Measurements from ENCODE around the gene PAX5. TPM values are rescaled to one million over a fixed set of nuclear protein-coding genes. Genes with fewer than 3 reads are reported as not detected.

PAX5 gene
- total RNA-seq, 1 experiment from 2014 or later, result 0.03 TPM

DNA sequence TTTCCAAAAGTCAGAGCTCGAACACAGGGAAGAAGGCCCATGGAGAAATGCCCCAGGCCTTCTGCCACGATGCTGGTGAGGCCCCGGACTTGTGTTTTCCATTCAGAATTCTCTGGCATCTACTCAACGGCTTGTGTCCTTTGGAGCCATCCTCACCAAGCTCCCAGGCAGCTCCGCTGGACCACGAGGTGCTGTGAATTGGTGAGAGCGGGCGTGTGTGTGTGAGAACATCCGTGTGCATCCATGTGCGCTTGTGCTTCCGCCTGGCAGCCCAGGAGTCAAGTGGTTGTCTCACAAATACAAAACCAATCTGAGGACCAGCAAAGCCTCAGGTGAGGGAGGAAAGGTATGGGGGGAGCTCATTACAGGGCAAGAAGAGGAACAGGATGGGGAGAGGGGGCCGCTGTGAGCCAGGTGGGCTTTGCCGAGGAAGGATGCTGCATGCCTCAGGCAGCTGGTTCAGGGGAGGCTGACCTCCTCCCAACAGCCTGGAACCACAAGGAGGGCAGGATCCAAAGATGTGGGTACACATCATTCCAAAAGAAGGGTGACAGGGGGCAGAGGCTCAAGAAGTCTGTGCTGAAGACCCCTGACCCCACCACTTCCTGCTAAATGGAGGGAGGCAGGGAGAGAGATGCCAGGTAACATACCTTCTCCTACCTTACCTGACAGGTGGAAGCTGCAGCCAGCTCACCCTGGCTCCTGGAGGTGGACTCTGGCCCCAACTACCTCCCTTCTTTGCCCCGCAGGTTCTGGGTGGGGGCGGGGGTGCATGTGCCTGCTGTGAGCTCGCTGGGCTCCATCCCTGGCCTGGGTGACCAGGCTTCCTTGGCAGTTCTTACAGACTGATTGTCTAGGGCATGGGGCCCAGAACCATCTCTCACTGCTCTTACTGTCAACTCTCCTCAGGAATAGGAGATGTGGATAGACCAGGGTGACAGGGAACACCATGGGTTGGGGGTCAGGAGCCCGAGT, 196.3 kb downstream of the PAX5 start:
- DNase-seq (ENCODE audit: low spot score), result no peak

DNA sequence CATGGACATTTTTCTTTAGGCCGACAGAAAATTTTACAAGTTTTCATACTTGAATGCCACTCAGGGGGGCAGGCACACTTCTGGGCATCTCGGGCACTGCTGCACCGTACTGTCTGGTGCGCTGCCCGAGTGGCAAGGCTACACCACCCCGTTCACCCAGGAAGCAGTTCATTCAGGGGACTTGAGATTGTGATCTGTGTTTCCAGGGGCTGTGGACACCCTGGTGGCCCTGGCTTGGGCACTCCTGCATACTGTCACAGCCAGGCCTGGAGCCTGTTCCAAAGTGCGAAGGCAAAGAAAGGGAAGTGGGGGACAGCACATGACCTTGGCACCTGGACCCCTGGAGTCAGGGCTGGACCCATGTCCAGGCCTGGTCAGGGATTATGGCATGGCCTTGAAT, 197.6 kb downstream of the PAX5 start:
- no peak for DNase-seq (ENCODE audit: low spot score)

DNA sequence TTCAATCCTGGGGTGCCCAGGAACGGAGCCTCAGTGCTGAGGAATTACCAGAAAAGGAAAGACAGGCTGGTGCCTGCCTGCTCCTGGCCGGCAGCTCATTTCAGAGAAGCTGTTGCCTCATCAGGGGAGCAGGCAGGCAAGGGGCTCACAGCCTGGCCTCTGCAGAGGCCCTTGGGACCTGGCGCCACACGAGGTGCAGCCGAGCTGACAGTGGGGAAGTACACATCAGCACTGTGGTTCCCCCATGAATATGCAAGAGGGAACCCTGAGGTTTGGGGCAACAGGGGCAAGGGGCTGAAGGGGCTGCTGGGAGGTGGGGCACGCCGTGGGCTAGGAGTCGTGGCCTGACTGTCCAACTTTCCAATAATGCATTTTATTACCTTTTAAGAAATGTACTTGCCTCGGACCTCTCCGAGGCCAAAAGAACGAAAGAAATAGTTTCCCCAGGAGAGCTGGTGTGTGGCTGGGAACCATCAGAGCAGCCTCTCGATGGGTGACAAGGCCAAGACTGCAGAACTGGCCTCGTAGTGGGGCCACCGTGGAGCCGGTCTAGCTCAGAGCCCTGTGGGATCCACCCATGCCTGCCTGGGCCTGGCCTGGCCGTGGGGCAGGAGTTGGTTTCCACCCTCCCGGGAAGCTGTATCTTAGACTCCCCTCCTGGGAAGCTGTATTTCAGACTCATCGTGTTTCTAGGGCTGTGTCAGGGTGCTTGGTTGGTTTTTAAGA, 198.6 kb downstream of the PAX5 start:
- DNase-seq (ENCODE audit: low spot score), result no peak

DNA sequence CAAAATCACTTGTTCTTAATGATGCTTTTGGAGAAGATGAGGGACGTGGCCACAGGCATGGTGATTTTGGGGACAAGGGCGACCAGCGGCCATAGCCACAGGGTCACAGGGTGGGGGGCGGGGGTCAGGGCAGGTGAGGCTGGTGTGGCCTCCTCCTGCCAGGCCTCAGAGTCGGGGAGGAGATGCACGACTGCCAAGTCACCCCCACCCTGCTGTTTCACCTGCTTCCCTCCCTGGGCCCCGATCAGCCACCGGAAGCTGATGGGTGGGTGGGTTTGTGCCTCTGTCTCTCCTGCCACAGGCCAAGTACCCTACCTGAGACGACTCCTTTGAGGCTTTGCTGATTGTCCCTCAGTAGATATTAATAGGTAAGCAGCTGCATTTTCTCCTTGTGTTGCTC, 199.3 kb downstream of the PAX5 start:
- DNase-seq (ENCODE audit: low spot score), result no peak

DNA sequence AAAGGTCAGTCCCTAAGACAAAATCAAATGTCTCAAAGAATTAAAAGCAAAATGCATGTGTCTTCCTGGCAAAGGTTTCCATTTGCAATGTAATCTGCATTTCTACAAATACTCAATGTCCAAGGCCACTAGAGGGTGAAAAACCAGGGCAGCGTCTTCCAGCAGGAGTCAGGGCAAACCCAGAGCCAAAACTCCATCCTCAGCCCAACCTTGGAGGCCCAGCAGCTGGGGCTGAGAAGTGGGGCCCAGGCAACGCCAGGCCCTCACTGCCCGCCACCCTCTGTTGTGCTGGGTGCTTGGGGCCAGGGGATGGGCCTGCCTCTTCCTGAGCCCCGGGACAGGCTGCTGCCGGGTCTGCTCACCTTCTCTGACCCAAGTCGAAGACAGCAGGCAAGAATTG, 200.1 kb downstream of the PAX5 start:
- DNase-seq (ENCODE audit: low spot score), result no peak

DNA sequence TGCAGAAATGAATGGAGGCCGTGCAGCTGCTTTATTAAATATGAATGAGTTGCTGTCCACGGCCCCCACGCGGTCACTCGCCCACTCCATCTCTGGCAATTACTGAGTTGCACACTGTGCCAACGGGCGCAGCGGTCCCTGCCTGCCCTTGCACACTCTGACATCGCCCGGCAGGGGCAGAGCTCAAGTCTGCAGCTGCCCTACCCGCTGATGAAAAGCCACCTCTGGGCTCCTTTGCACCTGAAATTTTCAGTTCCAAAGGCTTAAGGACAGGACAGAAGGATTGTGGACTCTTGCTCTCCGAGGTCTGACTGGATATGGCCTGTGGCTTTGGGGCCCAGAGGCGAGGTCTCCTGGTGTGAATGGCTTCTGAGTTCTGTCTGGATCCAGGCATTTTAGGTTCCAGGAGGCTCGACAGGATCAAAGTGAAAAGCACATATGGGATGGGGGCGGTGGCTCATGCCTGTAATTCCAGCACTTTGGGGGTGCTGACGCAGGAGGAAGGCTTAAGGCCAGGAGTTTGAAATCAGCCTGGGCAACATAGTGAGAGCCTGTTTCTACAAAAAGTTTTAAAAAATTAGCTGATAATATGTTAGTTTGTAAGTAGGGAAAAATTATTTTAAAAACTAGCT, 201.8 kb downstream of the PAX5 start:
- no peak for DNase-seq (ENCODE audit: low spot score)

DNA sequence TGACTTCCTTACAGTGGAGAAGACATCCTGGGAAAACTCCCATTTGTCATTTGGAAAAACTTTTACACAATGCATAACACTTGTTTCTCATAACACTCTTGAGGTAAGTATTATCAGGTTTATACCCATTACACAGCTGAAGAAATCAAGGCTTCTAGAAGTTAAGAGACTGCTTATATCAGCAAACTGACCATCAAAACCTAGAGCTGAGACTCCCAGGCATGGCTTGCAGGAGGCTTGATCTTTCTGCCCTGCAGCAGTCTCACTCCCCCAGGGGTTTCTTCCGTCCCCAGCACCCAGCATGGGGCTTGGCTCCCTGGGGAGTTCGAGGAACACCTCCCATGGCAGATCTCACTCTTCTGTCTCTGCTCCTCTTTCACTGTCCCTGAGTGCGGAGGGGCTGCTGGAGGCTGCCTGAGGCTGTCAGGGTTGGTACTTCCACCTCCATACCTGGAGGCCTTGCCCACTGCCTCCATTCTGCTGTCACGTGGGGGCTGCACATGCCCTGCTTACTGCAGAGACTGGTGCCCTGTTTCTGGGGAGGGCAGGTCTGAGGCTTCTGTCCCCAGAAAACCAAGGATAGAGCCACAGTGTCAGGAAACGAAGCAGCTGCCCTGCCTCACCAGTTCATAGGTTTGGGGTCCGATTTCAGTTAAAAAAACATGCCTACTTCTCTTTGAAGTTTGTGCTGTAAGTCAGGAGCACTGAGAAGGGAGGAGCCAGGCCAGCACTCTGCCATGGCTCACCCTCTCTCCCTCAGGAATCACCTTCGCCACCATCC, 202.5 kb downstream of the PAX5 start:
- no peak for DNase-seq (ENCODE audit: low spot score)

DNA sequence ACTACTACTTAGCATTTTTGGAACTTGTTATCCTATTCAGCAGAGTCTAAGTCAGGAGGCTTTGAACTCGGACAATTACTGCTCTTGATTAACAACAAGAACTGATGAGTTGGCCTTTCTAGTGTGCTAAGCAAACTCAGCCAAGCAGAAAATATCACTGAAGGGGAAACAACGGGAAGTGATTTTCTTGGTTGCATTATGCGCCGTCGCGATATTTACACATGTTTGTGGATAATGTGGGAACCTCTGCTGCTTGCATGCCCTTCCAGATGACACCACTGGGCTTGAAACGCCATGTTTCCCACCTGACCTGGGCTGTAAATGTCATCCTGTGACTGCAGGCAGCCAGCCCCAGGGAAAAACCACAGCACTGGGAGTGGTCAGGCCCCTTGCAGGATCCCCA, 205.5 kb downstream of the PAX5 start:
- no peak for DNase-seq (ENCODE audit: low spot score)

DNA sequence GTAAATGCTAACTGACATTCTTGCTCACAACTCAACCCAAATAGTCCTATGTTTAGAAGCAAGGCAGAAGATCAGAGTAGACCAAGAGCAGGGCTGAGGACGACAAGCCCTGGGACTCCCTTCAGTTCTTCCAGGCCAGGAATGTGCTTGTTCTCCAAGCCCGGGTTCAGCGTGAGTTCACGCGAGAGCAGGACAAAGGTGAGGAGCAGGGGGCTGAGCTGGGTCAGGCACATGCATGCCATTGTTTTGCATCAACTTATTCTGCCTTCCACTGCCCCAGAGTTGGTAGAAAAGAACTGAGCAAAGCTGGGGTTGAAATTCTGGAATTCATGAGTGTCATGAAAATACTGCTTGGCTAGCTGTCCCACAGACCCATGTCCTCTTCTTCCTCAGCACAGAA, 206.5 kb downstream of the PAX5 start:
- no peak for DNase-seq (ENCODE audit: low spot score)

DNA sequence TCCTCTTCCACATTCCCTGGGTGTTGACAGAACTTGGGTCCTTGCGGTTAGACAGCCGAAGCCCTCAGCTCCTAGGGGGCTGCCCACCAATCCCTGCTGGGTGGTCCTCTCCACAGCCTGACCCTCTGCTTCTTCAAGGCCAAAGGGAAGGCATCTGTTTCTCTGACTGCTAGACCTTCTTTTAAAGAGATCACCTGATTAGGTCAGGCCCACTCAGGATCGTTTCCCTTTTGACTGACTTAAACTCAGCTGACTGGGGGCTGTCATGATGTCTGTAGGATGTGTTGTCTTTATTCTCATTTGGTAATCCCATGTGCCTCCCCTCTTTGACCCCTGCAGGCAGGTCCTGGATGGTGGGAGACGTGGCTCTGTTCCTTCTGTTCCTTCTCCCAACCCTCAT, 207.5 kb downstream of the PAX5 start:
- DNase-seq (ENCODE audit: low spot score), result no peak

DNA sequence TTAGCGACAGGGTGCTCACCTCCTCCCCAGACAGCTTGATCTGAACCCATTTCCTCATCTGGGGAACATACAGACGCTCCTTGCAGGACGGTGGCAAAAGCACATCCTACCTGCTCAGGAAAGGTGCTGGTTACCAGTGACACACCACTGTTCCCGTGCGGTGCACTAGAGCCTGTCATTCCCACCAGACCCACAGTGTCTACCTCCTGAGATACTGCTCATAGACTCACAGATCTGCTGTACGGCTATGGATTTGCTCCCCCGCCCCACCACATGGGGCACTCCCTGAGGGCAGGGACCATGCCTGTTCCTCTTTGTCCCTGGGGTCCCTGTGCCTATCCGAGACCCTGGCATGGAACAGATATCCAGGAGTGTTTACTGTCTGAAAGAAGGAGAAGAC, 208.9 kb downstream of the PAX5 start:
- DNase-seq (ENCODE audit: low spot score), result no peak

DNA sequence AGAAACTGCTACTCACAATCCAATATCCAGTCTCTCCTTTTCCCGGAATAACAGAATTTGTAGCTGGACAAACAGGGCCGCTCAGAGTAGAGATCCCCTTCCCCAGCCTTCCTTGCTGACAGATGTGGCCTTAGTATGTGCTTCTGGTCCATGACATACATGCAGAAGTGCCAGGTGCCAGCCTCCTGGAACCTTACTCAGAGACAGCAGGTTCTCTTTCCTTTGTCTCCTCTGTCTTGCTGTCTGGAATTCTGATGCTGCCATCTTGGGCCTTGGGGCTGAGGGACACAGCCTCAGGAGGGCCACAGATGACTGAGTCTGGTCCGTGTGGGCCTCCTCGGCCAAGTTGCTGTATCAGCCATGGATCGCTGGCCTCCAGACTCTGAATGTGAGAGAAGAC, 210.1 kb downstream of the PAX5 start:
- DNase-seq (ENCODE audit: low spot score), result no peak

DNA sequence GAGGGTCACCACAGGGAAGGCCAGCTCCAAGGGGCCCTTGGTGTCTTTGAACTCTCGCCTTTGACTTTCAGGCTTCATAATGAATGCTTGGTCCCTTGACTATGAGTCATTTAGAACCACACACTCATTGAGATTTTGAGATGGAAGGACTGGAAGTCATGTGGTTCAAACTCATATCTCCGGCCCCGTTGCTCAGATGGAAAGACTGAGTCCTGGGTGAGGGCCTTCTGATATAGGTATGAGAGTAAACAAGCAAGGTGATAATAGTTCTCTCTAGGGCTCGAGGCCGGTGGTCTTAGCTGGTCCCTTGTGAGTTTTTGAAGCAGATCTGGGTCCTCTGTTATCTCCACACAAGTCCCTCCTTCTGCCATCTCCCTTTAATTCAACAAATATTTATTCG, 210.6 kb downstream of the PAX5 start:
- DNase-seq (ENCODE audit: low spot score), result no peak

DNA sequence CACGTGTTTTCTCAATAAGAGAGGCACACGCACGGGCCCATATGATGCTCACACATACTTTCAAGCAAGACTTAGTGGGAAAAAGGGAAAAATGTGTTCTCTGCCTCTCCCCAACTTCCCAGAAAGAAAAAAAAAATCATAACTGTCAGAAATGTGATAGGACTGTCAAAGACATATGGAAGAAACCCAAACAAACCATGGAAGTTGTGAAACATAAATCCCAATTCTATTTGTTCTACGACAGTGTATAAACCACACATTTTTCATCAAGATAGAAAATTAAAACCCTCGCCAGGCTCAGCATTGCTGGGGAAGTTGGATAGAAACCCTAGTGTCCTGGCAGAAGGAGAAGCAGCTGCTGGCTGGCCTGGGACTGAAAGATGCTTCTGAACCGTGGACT, 211.9 kb downstream of the PAX5 start:
- no peak for DNase-seq (ENCODE audit: low spot score)

DNA sequence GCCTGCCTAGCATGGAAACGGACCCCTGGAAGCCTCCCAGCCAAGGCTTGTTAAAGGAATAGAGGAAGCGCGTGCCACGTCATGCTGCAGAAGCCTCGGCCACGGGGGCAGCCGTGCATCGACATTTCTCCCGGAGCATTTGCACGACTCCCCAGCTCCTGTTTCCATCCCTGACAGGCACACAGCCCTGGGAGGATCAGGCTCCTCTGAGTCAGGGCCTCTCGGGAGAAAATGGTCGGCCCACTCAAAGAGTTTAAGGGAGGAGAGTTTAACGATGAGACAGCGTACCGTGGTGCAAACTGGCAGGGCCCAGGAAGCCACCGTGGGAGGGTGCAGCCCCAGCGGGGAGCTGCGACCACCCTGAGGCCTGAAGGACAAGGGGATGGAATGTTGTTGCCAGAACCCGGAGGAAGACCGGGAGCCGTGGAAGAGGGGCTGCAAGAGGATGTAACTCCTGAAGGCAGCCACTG, 213.6 kb downstream of the PAX5 start:
- DNase-seq (ENCODE audit: low spot score), result no peak

DNA sequence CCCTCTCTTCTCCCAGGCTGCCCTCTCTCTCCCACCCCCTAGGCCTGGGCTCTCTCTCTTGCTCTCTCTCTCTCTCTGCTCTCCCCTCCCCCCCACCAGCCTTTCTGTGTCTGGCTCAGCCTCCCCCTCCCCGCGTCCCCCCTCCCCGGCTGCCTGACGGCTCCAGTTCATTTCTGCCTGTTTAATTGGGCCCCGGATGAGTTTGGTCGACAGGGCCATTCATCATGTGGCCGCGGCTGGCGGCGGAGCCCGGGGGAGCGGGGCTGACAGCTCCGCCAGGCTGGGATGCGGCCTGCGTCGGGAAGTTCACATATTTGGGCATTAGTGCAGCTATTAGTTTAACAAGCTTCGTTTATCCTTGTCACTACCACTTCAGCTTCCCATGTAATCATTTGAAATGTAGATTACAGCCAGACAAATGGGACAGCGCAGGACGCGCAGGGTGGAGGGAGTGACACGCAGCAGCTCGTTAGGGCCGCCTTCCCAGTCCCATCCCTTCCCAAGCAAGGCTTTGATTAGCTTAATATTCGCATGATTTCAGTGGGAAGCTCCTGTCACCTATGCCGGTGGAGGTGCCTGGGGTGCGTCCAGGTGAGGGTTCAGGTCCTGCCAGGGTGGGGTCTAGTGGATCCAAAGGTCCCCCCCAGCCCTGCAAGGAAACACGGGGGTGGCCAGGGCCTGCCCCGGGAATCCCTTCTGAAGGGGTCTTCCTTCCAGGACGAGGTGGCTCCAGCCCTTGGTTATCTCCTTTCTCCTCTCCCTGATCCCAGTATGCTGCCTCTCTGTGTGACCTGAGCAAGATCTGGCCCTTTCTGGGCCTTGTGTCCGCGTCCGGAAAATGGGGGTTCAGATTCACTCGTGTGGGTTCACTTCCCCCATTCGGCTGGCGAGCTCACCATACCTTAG, 214.8 kb downstream of the PAX5 start:
- DNase-seq (ENCODE audit: low spot score), result no peak

DNA sequence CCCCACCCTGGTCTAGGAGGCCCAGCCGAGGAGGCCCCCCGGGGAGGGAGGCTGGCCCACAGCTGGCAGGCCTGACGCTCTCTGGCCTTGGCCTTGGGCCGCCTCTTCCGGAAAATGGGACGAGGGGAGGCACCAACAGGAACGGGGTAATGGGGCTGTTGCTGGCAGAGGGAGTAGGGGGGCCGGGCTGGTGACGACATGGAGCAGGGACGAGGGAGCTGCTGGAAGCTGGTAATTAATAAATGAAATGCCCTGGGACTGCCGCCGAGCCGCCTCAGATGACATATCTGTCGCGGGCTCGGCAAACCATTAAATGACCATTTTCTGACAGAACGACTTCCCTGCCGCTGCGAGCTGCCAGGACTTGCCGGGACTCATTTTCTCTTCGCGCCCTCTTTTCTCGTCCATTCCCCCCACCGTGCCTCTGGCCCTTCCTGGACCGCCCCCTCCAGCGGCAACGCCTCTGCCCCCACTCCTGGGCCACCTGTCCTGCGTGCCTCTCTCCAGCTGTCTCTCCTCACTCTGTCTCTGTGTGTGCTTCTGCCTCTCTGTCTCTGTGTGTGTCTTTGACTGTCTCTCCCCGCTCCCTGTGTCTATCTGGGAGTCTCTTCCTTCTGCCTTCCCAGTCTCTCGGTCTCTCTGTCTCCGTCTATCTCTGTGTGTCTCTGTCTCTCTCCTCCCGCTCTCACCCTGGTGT, 215.7 kb downstream of the PAX5 start:
- DNase-seq (ENCODE audit: low spot score), result no peak

DNA sequence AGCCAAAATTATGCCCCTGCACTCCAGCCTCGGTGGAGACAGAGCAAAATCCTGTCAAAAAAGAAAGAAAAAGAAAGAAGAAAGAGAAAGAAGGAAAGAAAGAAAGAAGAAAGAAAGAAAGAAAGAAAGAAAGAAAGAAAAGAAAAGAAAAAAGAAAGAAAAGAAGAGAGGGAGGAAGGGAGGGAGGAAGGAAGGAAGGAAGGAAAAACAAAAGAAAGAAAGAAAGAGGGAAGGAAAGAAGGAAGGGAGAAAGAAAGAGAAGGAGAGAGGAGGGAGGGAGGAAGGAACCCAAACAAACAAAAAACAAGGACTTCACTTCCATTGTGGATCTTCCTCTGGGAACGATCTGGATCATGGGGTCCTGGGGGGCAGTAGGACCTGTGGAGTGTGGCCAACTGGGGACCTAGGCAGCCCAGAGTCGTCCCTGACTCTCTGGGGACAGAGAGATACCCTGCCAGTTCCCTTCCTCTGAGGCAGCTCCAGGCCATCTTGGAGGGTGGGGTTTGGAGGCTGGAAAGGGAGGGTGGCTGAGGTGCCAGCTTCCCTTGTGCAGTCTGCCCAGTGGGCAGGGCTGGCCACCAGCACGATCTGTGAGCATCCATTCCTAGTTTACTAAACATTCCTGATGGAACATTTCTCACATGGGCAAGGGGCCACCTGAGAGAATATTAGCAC, 216.8 kb downstream of the PAX5 start:
- no peak for DNase-seq (ENCODE audit: low spot score)

DNA sequence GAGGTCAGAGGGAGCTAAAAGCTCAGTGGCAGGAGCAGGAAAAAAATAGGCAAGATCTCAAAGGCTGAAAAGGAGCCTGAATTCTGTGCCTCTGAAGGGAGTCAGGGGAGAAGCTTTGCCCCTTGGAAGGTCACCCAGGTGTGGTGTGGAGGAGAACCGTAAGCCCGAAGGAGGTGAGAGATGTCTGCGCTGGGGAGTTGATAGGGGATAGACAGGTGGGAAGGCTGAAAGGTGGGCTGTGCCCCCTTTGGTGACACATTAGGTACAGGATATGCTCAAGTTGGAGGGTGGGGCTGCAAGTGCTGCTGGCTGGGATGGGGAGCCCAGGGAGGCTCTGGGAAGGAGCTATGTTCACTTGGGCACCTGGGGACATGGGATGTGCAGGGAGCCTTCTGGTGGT, 217.7 kb downstream of the PAX5 start:
- DNase-seq (ENCODE audit: low spot score), result no peak
